Keratinocyte (primary cell): ENCODE data around the gene UVSSA. TPM values are rescaled to one million over a fixed set of nuclear protein-coding genes. Genes with fewer than 3 reads are reported as not detected.

Source experiments
- DNase-seq: peaks from one replicate; pipeline ENCODE4 v3.0.0-alpha.2; 2011; ENCODE audit warnings: low read depth, missing footprints, low spot score
- FAIRE-seq: peaks from 2 replicates; lab custom pipeline; 2011; peaks lifted over from hg19 to GRCh38; lab: Jason Lieb, UNC
- H2AFZ ChIP-seq: 2 replicates; pipeline ENCODE4 v1.6.0; 2012; ENCODE audit warnings: low read length, control low read depth, inconsistent platforms; ENCODE audit not compliant: control insufficient read depth
- H3K27ac ChIP-seq: 2 replicates; pipeline ENCODE4 v1.5.1; 2011; ENCODE audit warnings: low read length; ENCODE audit not compliant: control insufficient read depth, insufficient read depth
- H3K27me3 ChIP-seq: 3 replicates; pipeline ENCODE4 v1.6.0; 2011; ENCODE audit warnings: low read length; ENCODE audit not compliant: control insufficient read depth, insufficient read depth; ENCODE audit errors: extremely low read depth
- H3K36me3 ChIP-seq, 2 experiments: 2 replicates in 1 of 2; 3 replicates in 1 of 2; pipeline ENCODE4 v1.5.1; 2011; ENCODE audit warnings: low read length in 2 of 2, mild to moderate bottlenecking in 1 of 2; ENCODE audit not compliant: control insufficient read depth in 2 of 2, insufficient read depth in 2 of 2; ENCODE audit errors: extremely low read depth in 1 of 2
- H3K4me1 ChIP-seq: 3 replicates; pipeline ENCODE4 v1.5.1; 2011; ENCODE audit warnings: low read length; ENCODE audit not compliant: control insufficient read depth, insufficient read depth; ENCODE audit errors: extremely low read depth
- H3K4me2 ChIP-seq: 3 replicates; pipeline ENCODE4 v1.6.0; 2011; ENCODE audit warnings: low read depth, low read length; ENCODE audit not compliant: control insufficient read depth, insufficient read depth; ENCODE audit errors: extremely low read depth
- H3K4me3 ChIP-seq, 3 experiments: fragments of 200-600 bp in 1 of 3; sonication (generic) in 1 of 3; 2 replicates in 2 of 3; 3 replicates in 1 of 3; pipeline ENCODE4 v1.5.1; 2011 to 2016; ENCODE audit warnings: low read length in 3 of 3, mild to moderate bottlenecking in 3 of 3, control low read depth in 2 of 3, inconsistent platforms in 1 of 3, low read depth in 1 of 3, mixed read lengths in 1 of 3, mixed run types in 1 of 3, moderate library complexity in 1 of 3; ENCODE audit not compliant: control insufficient read depth in 2 of 3, insufficient read depth in 2 of 3; ENCODE audit errors: extremely low read depth in 1 of 3
- H3K79me2 ChIP-seq: 2 replicates; pipeline ENCODE4 v1.6.0; 2012; ENCODE audit warnings: low read length; ENCODE audit not compliant: control insufficient read depth, insufficient read depth
- H3K9ac ChIP-seq: 3 replicates; pipeline ENCODE4 v1.6.0; 2011; ENCODE audit warnings: low read length; ENCODE audit not compliant: control insufficient read depth, insufficient read depth; ENCODE audit errors: extremely low read depth
- H3K9me1 ChIP-seq: 3 replicates; pipeline ENCODE4 v1.6.0; 2011; ENCODE audit warnings: low read length; ENCODE audit not compliant: control insufficient read depth, insufficient read depth; ENCODE audit errors: extremely low read depth
- H3K9me3 ChIP-seq: 2 replicates; pipeline ENCODE4 v1.5.1; 2012; ENCODE audit warnings: low read depth, low read length; ENCODE audit not compliant: control insufficient read depth
- H4K20me1 ChIP-seq: 3 replicates; pipeline ENCODE4 v1.6.0; 2011; ENCODE audit warnings: low read length; ENCODE audit not compliant: control insufficient read depth, insufficient read depth; ENCODE audit errors: extremely low read depth
- EZH2 ChIP-seq: IDR thresholded peaks from one replicate; pipeline ENCODE4 v1.6.1; 2012; ENCODE audit warnings: inconsistent platforms, mild to moderate bottlenecking, low read length, moderate library complexity
- dilution Hi-C: fragments of 300-500 bp; cut with MboI; formaldehyde crosslinking; loops from one replicate; pipeline ENCODE4 v1.7.0; 2020; ENCODE audit warnings: low sequenced_read_pairs; ENCODE audit not compliant: extremely low pct_ligation_motif_present
- polyA plus RNA-seq, 5 experiments: library from polyadenylated mRNA; depleted of rRNA in 3 of 5; stranded (reverse) in 3 of 5; stranded (forward) in 1 of 5; unstranded in 1 of 5; fragments of >200 nt; gene quantifications; 1 replicate in 1 of 5; 2 replicates in 3 of 5; 3 replicates in 1 of 5; pipeline versions ENCODE4 v1.2.1 to v1.2.3, GENCODE V29; 2011 to 2012; ENCODE audit warnings: missing spikeins in 2 of 5, low read depth in 1 of 5, low replicate concordance in 1 of 5
- TF ChIP-seq, protein P1 (sequence below), 3 experiments: IDR thresholded peaks in 1 of 3; conservative IDR thresholded peaks in 1 of 3; optimal IDR thresholded peaks in 1 of 3; 2 replicates in 2 of 3; 3 replicates in 1 of 3; pipeline versions ENCODE3 to v1.5.1; 2011; ENCODE audit warnings: low read length in 3 of 3, mild to moderate bottlenecking in 3 of 3, moderate library complexity in 2 of 3, control low read depth in 1 of 3, inconsistent platforms in 1 of 3; ENCODE audit not compliant: insufficient read depth in 2 of 3; ENCODE audit errors: extremely low read depth in 1 of 3

Gene UVSSA
- polyA plus RNA-seq, 1 donor (not counting 4 experiments of a cell fraction or from before 2014, with no cell fraction given), result 4.7 TPM

DNA sequence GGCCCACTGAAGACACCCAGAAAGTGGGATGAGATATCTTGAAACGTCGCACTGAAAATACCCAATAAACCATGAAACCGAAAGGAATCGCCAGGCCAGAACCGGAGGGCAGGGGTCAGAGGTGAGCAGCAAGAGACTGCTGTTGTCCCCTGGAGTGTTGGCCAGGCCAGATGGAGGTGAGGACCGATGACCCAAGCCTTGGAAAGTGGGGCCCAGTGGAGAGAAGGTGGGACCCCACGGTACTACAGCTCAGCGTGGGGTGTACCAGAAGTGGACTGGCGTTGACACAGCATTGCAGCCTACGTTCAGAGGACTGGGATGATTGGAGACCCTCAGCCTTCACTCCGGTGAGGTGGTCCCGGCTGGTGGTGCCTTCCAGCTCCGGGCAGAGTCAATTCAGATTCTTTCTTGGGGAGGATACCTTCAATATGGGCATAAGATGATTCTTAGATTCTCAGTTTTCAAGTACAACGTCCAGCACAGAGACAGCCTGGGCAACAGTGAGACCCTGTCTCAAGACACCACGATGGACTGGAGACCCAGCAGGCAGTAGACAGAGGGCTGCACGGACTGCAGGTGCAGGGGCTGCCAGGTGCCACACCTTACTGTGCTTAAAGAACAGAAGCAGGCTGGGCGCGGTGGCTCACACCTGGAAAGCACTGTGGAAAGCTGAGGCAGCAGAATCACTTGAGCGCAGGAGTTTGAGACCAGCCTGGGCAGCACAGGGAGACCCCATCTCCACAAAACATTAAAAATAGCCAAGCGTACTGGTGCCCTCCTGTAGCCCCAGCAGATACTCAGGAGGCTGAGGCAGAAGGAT lies 34.0 kb upstream of the UVSSA start:
- FAIRE-seq (no peak), DNase-seq (no peak)
- H3K36me3 ChIP-seq, result peaks cover 28 to 30% of the 10 kb centered on the region in 2 experiments
- H2AFZ ChIP-seq, result no peak overlapping the region
- H3K9me1 ChIP-seq, result peaks cover 2% of the 10 kb centered on the region
- H3K4me1 ChIP-seq, result peaks cover 27% of the 10 kb centered on the region
- H3K9ac ChIP-seq, result no peak overlapping the region
- H3K4me2 ChIP-seq, result no peak overlapping the region
- dilution Hi-C loops, result no loop called here
- H3K9me3 ChIP-seq, result no peaks in the 10 kb centered on the region
- H3K27me3 ChIP-seq, result no peaks in the 10 kb centered on the region
- H4K20me1 ChIP-seq, result no peaks in the 10 kb centered on the region
- TF ChIP-seq EZH2, result no peak
- TF ChIP-seq, protein P1, sequence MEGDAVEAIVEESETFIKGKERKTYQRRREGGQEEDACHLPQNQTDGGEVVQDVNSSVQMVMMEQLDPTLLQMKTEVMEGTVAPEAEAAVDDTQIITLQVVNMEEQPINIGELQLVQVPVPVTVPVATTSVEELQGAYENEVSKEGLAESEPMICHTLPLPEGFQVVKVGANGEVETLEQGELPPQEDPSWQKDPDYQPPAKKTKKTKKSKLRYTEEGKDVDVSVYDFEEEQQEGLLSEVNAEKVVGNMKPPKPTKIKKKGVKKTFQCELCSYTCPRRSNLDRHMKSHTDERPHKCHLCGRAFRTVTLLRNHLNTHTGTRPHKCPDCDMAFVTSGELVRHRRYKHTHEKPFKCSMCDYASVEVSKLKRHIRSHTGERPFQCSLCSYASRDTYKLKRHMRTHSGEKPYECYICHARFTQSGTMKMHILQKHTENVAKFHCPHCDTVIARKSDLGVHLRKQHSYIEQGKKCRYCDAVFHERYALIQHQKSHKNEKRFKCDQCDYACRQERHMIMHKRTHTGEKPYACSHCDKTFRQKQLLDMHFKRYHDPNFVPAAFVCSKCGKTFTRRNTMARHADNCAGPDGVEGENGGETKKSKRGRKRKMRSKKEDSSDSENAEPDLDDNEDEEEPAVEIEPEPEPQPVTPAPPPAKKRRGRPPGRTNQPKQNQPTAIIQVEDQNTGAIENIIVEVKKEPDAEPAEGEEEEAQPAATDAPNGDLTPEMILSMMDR (optimal IDR thresholded peaks at IDR 0.05 in 1 of 3, IDR thresholded peaks at IDR 0.05 in 1 of 3, conservative IDR thresholded peaks at IDR 0.05 in 1 of 3; ENCODE audit: extremely low read depth in 1 of 3, insufficient read depth in 2 of 3, low read length in 3 of 3), result no peak
- no peak overlapping the region for H3K27ac ChIP-seq
- no peak overlapping the region for H3K4me3 ChIP-seq
- peaks cover 81% of the 10 kb centered on the region for H3K79me2 ChIP-seq

DNA sequence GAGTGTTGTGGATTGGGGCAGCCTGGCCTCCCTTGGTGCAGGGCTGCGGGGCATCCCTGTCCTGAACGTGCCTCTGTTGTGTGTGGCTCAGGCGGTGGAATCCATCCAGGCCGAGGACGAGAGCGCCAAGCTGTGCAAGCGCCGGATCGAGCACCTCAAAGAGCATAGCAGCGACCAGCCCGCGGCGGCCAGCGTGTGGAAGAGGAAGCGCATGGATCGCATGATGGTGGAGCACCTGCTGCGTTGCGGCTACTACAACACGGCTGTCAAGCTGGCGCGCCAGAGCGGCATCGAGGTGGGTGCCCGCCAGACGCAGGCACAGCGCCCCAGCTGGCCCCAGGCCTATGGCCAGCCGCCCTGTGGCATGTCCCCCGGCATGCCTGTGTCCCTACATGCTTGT lies 31.7 kb upstream of the UVSSA start:
- dilution Hi-C loops, result no loop called here
- Histone ChIP-seq H3K9me1 (no peaks in the 10 kb centered on the region), H3K27me3 (no peaks in the 10 kb centered on the region), H3K9me3 (no peaks in the 10 kb centered on the region), H3K4me3 (no peak overlapping the region), H3K4me1 (peaks cover 6% of the 10 kb centered on the region), H3K27ac (no peak overlapping the region), H3K9ac (no peak overlapping the region), H2AFZ (no peak overlapping the region), H4K20me1 (no peaks in the 10 kb centered on the region), H3K36me3 (peaks cover 30 to 41% of the 10 kb centered on the region in 2 experiments), H3K79me2 (peaks cover 68% of the 10 kb centered on the region), H3K4me2 (no peak overlapping the region)
- FAIRE-seq, result no peak
- no peak for DNase-seq
- TF ChIP-seq, protein P1 (optimal IDR thresholded peaks at IDR 0.05 in 1 of 3, IDR thresholded peaks at IDR 0.05 in 1 of 3, conservative IDR thresholded peaks at IDR 0.05 in 1 of 3; ENCODE audit: extremely low read depth in 1 of 3, insufficient read depth in 2 of 3, low read length in 3 of 3), result no peak
- TF ChIP-seq EZH2, result no peak
